Activated CD4-positive, alpha-beta T cell treated with anti-CD3 and anti-CD28 coated beads, Interleukin-2, amount 50 U/mL, for 16 hours (primary cell): Measurements from ENCODE around the gene SCARF1.

Experiments used
- DNase-seq: peaks from one replicate; pipeline ENCODE4 v3.0.0-alpha.2; 2020

SCARF1 gene

GRCh38 chr17:1647802-1648171, 2.3 kb upstream of the SCARF1 start:
- DNase-seq = no peak

- no peak for DNase-seq
These were observed 805 bp upstream of the SCARF1 start for GRCh38 chr17:1646199-1646875.

GRCh38 chr17:1644493-1645206, 882 bp downstream of the SCARF1 start:
- peak; percentile 58 for DNase-seq

GRCh38 chr17:1643999-1644492, 1.5 kb downstream of the SCARF1 start:
- DNase-seq = no peak

- DNase-seq = peak; percentile 23
These were observed 2.1 kb downstream of the SCARF1 start for GRCh38 chr17:1643293-1643998.

GRCh38 chr17:1641065-1641403, 4.5 kb downstream of the SCARF1 start:
- DNase-seq = no peak

GRCh38 chr17:1640329-1641064, 5.0 kb downstream of the SCARF1 start:
- no peak for DNase-seq

GRCh38 chr17:1639549-1640180, 5.9 kb downstream of the SCARF1 start:
- no peak for DNase-seq

- DNase-seq = no peak
These were observed 6.8 kb downstream of the SCARF1 start for GRCh38 chr17:1638624-1639300.

GRCh38 chr17:1638171-1638590, 7.4 kb downstream of the SCARF1 start:
- no peak for DNase-seq

GRCh38 chr17:1636732-1637285, 8.7 kb downstream of the SCARF1 start:
- DNase-seq = no peak

GRCh38 chr17:1635675-1636465, 9.7 kb downstream of the SCARF1 start:
- DNase-seq = no peak

- DNase-seq = no peak
These were observed 10.5 kb downstream of the SCARF1 start for GRCh38 chr17:1634841-1635650.

GRCh38 chr17:1630662-1631061, 14.9 kb downstream of the SCARF1 start:
- no peak for DNase-seq

GRCh38 chr17:1629504-1630310, 15.8 kb downstream of the SCARF1 start:
- peak; percentile 80 for DNase-seq

GRCh38 chr17:1628856-1629503, 16.6 kb downstream of the SCARF1 start:
- DNase-seq = peak; percentile 91

GRCh38 chr17:1627982-1628855, 17.3 kb downstream of the SCARF1 start, which contains the start of gene SLC43A2:
SLC43A2 (minus strand) TSS chr17:1628834; CDS start chr17:1627874, 960 bp downstream.
- DNase-seq = peak; percentile 80
